Activated CD4-positive, alpha-beta T cell treated with anti-CD3 and anti-CD28 coated beads, Interleukin-2, amount 50 U/mL, for 1 hour (primary cell): Measurements from ENCODE around the gene TMEM17.

Source experiments
- DNase-seq: peaks from one replicate; pipeline ENCODE4 v3.0.0-alpha.2; 2020

TMEM17 gene

GRCh38 chr2:62471404-62471803 is 34.6 kb downstream of the TMEM17 start:
- DNase-seq = no peak

GRCh38 chr2:62469548-62469947 is 36.4 kb downstream of the TMEM17 start:
- DNase-seq = no peak

- no peak for DNase-seq
Measured at GRCh38 chr2:62469114-62469513, 36.9 kb downstream of the TMEM17 start.

- DNase-seq = no peak
Measured at GRCh38 chr2:62467475-62468321, 38.3 kb downstream of the TMEM17 start.

- no peak for DNase-seq
Measured at GRCh38 chr2:62467100-62467474, 38.9 kb downstream of the TMEM17 start.

GRCh38 chr2:62466503-62466854 is 39.5 kb downstream of the TMEM17 start:
- DNase-seq = no peak

- DNase-seq = no peak
Measured at GRCh38 chr2:62465741-62466502, 40.1 kb downstream of the TMEM17 start.

GRCh38 chr2:62465039-62465740 is 40.8 kb downstream of the TMEM17 start:
- no peak for DNase-seq

- DNase-seq = no peak
Measured at GRCh38 chr2:62464221-62465007, 41.6 kb downstream of the TMEM17 start.

GRCh38 chr2:62462211-62462610 is 43.8 kb downstream of the TMEM17 start:
- no peak for DNase-seq

- DNase-seq = no peak
Measured at GRCh38 chr2:62461707-62462106, 44.3 kb downstream of the TMEM17 start.

- DNase-seq = no peak
Measured at GRCh38 chr2:62461017-62461553, 44.9 kb downstream of the TMEM17 start.

GRCh38 chr2:62460175-62460574 is 45.8 kb downstream of the TMEM17 start:
- DNase-seq = no peak

- no peak for DNase-seq
Measured at GRCh38 chr2:62459672-62460071, 46.3 kb downstream of the TMEM17 start.

- DNase-seq = no peak
Measured at GRCh38 chr2:62459106-62459505, 46.9 kb downstream of the TMEM17 start.

- DNase-seq = no peak
Measured at GRCh38 chr2:62458671-62459081, 47.3 kb downstream of the TMEM17 start.

- DNase-seq = no peak
Measured at GRCh38 chr2:62458206-62458641, 47.8 kb downstream of the TMEM17 start.

GRCh38 chr2:62457556-62457955 is 48.4 kb downstream of the TMEM17 start:
- no peak for DNase-seq

- peak; percentile 63 for DNase-seq
Measured at GRCh38 chr2:62456721-62457539, 49.1 kb downstream of the TMEM17 start.

GRCh38 chr2:62455957-62456692 is 49.9 kb downstream of the TMEM17 start:
- DNase-seq = no peak

GRCh38 chr2:62453955-62454354 is 52.0 kb downstream of the TMEM17 start:
- no peak for DNase-seq
